Endothelial cell of umbilical vein (primary cell): ENCODE results near the gene PDLIM1. TPM values are rescaled to one million over a fixed set of nuclear protein-coding genes. Genes with fewer than 3 reads are reported as not detected.

Source experiments
- BruUV-seq: library from RNA; stranded (reverse); fragments of 400-500 nt; replicated peaks from 2 replicates; lab custom pipeline; 2021; lab: Mats Ljungman, UMichigan
- CTCF ChIA-PET: fragments of 300-600, 350-600 bp; sonication (Branson Sonifier 250); formaldehyde crosslinking; loops from one replicate; lab custom pipeline; 2021; ENCODE audit warnings: antibody characterized with exemption, inconsistent platforms; lab: Charles Lee
- POLR2A ChIA-PET: fragments of 300-600, 350-600 bp; sonication (Branson Sonifier 250); formaldehyde crosslinking; loops from one replicate; lab custom pipeline; 2021; ENCODE audit warnings: antibody characterized with exemption, inconsistent platforms; lab: Charles Lee
- DNase-seq: peaks from one replicate; pipeline ENCODE4 v3.0.0-alpha.2; 2011; ENCODE audit warnings: low read depth, low spot score
- FAIRE-seq: peaks from 2 replicates; lab custom pipeline; 2011; peaks lifted over from hg19 to GRCh38; lab: Jason Lieb, UNC
- H2AFZ ChIP-seq: 2 replicates; pipeline ENCODE4 v1.6.0; 2012; ENCODE audit warnings: low read depth, low read length, control low read depth, inconsistent platforms
- H3K27ac ChIP-seq: 2 replicates; pipeline ENCODE4 v1.5.1; 2011; ENCODE audit warnings: low read depth, mild to moderate bottlenecking, control low read depth, low read length, moderate library complexity; ENCODE audit not compliant: insufficient read depth
- H3K27me3 ChIP-seq, 2 experiments: 2 replicates each; pipeline versions ENCODE4 v1.6.0 to v1.6.1; 2011; ENCODE audit warnings: low read length in 2 of 2, mixed read lengths in 1 of 2; ENCODE audit not compliant: control insufficient read depth in 2 of 2, insufficient read depth in 2 of 2
- H3K36me3 ChIP-seq, 2 experiments: 2 replicates in 1 of 2; 3 replicates in 1 of 2; pipeline ENCODE4 v1.5.1; 2011; ENCODE audit warnings: low read length in 2 of 2, mild to moderate bottlenecking in 1 of 2, moderate library complexity in 1 of 2; ENCODE audit not compliant: control insufficient read depth in 2 of 2, insufficient read depth in 2 of 2; ENCODE audit errors: extremely low read depth in 1 of 2
- H3K4me1 ChIP-seq: 3 replicates; pipeline ENCODE4 v1.5.1; 2011; ENCODE audit warnings: mild to moderate bottlenecking, low read length; ENCODE audit not compliant: control insufficient read depth, insufficient read depth; ENCODE audit errors: extremely low read depth
- H3K4me2 ChIP-seq: 2 replicates; pipeline ENCODE4 v1.6.1; 2011; ENCODE audit warnings: low read length, control low read depth, mixed read lengths; ENCODE audit not compliant: insufficient read depth
- H3K4me3 ChIP-seq, 3 experiments: fragments of 200-600 bp in 1 of 3; sonication (generic), shearing (Covaris generic) in 1 of 3; replicated peaks in 1 of 3; 2 replicates each; pipeline ENCODE4 v1.5.1; 2011 to 2016; ENCODE audit warnings: control low read depth in 3 of 3, low read length in 3 of 3, mild to moderate bottlenecking in 2 of 3, inconsistent platforms in 1 of 3, low read depth in 1 of 3, moderate library complexity in 1 of 3; ENCODE audit not compliant: insufficient read depth in 1 of 3
- H3K79me2 ChIP-seq: 2 replicates; pipeline ENCODE4 v1.6.0; 2012; ENCODE audit warnings: low read length, inconsistent platforms; ENCODE audit not compliant: control insufficient read depth, insufficient read depth
- H3K9ac ChIP-seq: replicated peaks from 2 replicates; pipeline ENCODE3; 2011; ENCODE audit warnings: low read length, control low read depth; ENCODE audit not compliant: insufficient read depth; ENCODE audit errors: extremely low read depth
- H3K9me1 ChIP-seq: replicated peaks from 3 replicates; pipeline ENCODE4 v1.6.0; 2011; ENCODE audit warnings: mild to moderate bottlenecking, low read length; ENCODE audit not compliant: control insufficient read depth, insufficient read depth; ENCODE audit errors: extremely low read depth
- H3K9me3 ChIP-seq: replicated peaks from 2 replicates; pipeline ENCODE4 v1.5.1; 2012; ENCODE audit warnings: low read length, inconsistent platforms; ENCODE audit not compliant: control insufficient read depth, insufficient read depth
- H4K20me1 ChIP-seq: replicated peaks from 2 replicates; pipeline ENCODE3; 2011; ENCODE audit warnings: mild to moderate bottlenecking, low read length; ENCODE audit not compliant: control insufficient read depth, insufficient read depth; ENCODE audit errors: extremely low read depth
- EZH2 ChIP-seq: IDR thresholded peaks from 2 replicates; pipeline ENCODE4 v1.6.1; 2012; ENCODE audit warnings: borderline replicate concordance, low read depth, mild to moderate bottlenecking, moderate library complexity, low read length, inconsistent platforms; ENCODE audit not compliant: severe bottlenecking
- FOS ChIP-seq: IDR thresholded peaks from 2 replicates; pipeline ENCODE4 v1.6.1; 2011; ENCODE audit warnings: mild to moderate bottlenecking, low read length, moderate library complexity, borderline replicate concordance; ENCODE audit not compliant: insufficient read depth
- GATA2 ChIP-seq: IDR thresholded peaks from 2 replicates; pipeline ENCODE4 v1.7.0; 2011; ENCODE audit warnings: low read depth, mild to moderate bottlenecking, moderate library complexity, mixed read lengths, low read length; ENCODE audit not compliant: insufficient read length, insufficient read depth
- JUN ChIP-seq: IDR thresholded peaks from 2 replicates; pipeline ENCODE4 v1.6.1; 2011; ENCODE audit warnings: borderline replicate concordance, low read depth; ENCODE audit not compliant: insufficient read length, insufficient read depth
- MYC ChIP-seq: IDR thresholded peaks from one replicate; pipeline ENCODE4 v1.6.1; 2011; ENCODE audit warnings: mild to moderate bottlenecking, low read depth, low read length
- POLR2A ChIP-seq: IDR thresholded peaks from 2 replicates; pipeline ENCODE4 v1.6.1; 2012; ENCODE audit warnings: low read depth, mild to moderate bottlenecking, control low read depth, low read length
- POLR2AphosphoS5 ChIP-seq: IDR thresholded peaks from 2 replicates; pipeline ENCODE4 v1.6.1; 2012; ENCODE audit warnings: low read depth, mild to moderate bottlenecking, control low read depth, low read length, moderate library complexity; ENCODE audit not compliant: insufficient read depth
- dilution Hi-C: fragments of 300-500 bp; cut with MboI; formaldehyde crosslinking; loops from one replicate; pipeline ENCODE4 v1.15.0; 2019; ENCODE audit warnings: low sequenced_read_pairs; ENCODE audit not compliant: extremely low pct_ligation_motif_present
- intact Hi-C: fragments of 100-400 bp; cut with micrococcal nuclease; formaldehyde crosslinking; loops from one replicate; pipeline ENCODE4 v1.10.0; 2022
- polyA plus RNA-seq, 4 experiments: library from polyadenylated mRNA; depleted of rRNA in 3 of 4; stranded (reverse) in 3 of 4; unstranded in 1 of 4; fragments of >200 nt; gene quantifications; 2 replicates each; pipeline versions ENCODE4 v1.2.1 to v1.2.3, GENCODE V29; 2011 to 2012; ENCODE audit warnings: missing spikeins in 1 of 4
- total RNA-seq: library from RNA; stranded (reverse); gene quantifications from 2 replicates; pipeline ENCODE4 v1.2.3, GENCODE V29; 2021
- TF ChIP-seq, protein P1 (sequence below), 2 donors: IDR thresholded peaks; 1 replicate in 1 of 2; 2 replicates in 1 of 2; pipeline ENCODE4 v1.5.1; 2011; ENCODE audit warnings: low read length in 2 of 2, mild to moderate bottlenecking in 2 of 2, moderate library complexity in 2 of 2, control low read depth in 1 of 2, inconsistent platforms in 1 of 2, low read depth in 1 of 2; ENCODE audit not compliant: insufficient read depth in 1 of 2; ENCODE audit errors: extremely low read depth in 1 of 2
- TF ChIP-seq, protein P2 (sequence below): IDR thresholded peaks from 2 replicates; pipeline ENCODE4 v1.6.1; 2011; ENCODE audit not compliant: insufficient read depth, insufficient read length

Gene PDLIM1
- total and polyA plus RNA-seq, 2 donors (not counting 3 experiments of a cell fraction or from before 2014, with no cell fraction given): 91.1 to 122 TPM

DNA sequence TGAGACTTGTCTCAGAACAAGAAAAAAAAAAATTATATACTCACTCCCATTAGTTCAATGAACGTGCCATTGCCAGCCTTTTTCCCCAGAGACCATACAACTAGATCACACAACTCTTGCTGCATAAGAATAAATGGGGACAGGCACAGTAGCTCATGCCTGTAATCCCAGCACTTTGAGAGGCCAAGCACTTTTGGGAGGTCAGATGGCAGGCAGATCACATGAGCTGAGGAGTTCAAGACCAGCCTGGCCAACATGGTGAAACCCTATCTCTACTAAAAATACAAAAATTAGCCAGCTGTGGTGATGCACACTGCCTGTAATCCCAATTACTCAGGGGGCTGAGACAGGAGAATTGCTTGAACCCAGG lies 13.6 kb downstream of the PDLIM1 start:
- Histone ChIP-seq H3K79me2 (peaks cover 63% of the 10 kb centered on the region), H3K27me3 (no peaks in the 10 kb centered on the region), H3K9me3 (no peaks in the 10 kb centered on the region), H3K4me3 (no peak overlapping the region), H3K36me3 (no peaks in the 10 kb centered on the region), H3K27ac (no peak overlapping the region), H4K20me1 (no peaks in the 10 kb centered on the region), H3K9ac (no peak overlapping the region), H2AFZ (no peak overlapping the region), H3K9me1 (no peaks in the 10 kb centered on the region), H3K4me2 (no peak overlapping the region), H3K4me1 (peaks cover 20% of the 10 kb centered on the region)
- no peak for DNase-seq
- intact Hi-C loops: no loop called here
- ChIA-PET CTCF (interaction anchor here (1.4 to 3.6 kb wide), 4 partner anchors 11 to 88 kb away, joined by 3 to 16 read pairs (median 5); no protein-coding TSS in a partner anchor), POLR2A (no interaction called here)
- no peak for FAIRE-seq
- dilution Hi-C loops: no loop called here
- no TSS peak for BruUV-seq
- TF ChIP-seq POLR2AphosphoS5: no peak
- no peak for TF ChIP-seq GATA2
- no peak for TF ChIP-seq MYC

DNA sequence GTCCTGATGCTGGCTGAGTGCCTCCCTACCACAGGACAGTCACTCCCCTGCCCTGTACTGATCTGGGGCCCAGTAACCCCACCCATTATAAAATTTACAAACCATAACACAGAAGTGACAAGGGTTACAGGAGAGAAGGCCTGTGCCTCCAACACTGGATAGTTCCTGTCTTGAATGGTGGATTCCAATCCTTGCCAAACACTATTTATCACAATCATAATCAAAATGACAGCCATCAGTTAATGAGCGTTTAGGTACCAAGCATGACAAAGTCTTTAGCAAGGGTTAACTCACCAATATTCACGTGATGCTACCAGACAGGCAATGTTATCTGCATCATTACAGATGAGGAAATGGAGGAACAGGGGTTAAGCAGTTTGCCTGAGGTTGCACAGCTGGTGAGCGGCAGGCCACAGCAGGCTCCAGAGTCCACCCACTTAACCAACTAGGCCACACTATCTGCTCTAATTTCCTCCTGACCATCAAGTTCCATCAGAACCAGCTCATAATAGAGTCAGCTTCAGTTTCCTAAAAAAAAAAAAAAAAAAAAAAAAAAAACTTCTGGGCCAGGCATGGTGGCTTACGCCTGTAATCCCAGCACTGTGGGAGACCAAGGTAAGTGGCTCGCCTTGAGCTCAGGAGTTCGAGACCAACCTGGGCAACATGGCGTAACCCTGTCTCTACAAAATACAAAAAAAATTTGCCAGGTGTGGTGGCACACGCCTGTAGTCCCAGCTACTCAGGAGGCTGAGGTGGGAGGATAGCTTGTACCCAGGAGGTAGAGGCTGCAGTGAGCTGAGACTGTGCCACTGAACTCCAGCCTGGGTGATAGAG lies 14.2 kb downstream of the PDLIM1 start:
- Histone ChIP-seq H3K27me3 (no peaks in the 10 kb centered on the region), H3K27ac (no peak overlapping the region), H3K4me2 (no peak overlapping the region), H2AFZ (no peak overlapping the region), H3K79me2 (peaks cover 61% of the 10 kb centered on the region), H4K20me1 (no peaks in the 10 kb centered on the region), H3K9me1 (no peaks in the 10 kb centered on the region), H3K9me3 (no peaks in the 10 kb centered on the region), H3K36me3 (no peaks in the 10 kb centered on the region), H3K4me1 (peaks cover 20% of the 10 kb centered on the region), H3K4me3 (no peak overlapping the region), H3K9ac (no peak overlapping the region)
- FAIRE-seq: no peak
- CTCF ChIA-PET: interaction anchor here (1.2 to 3.6 kb wide), 5 partner anchors 12 to 89 kb away, joined by 4 to 16 read pairs (median 6); no protein-coding TSS in a partner anchor
- dilution Hi-C loops (no loop called here), intact Hi-C loops (no loop called here)
- TF ChIP-seq POLR2AphosphoS5 (no peak), JUN (no peak), POLR2A (no peak), EZH2 (no peak), FOS (no peak), GATA2 (no peak), MYC (no peak)
- TF ChIP-seq, protein P1, sequence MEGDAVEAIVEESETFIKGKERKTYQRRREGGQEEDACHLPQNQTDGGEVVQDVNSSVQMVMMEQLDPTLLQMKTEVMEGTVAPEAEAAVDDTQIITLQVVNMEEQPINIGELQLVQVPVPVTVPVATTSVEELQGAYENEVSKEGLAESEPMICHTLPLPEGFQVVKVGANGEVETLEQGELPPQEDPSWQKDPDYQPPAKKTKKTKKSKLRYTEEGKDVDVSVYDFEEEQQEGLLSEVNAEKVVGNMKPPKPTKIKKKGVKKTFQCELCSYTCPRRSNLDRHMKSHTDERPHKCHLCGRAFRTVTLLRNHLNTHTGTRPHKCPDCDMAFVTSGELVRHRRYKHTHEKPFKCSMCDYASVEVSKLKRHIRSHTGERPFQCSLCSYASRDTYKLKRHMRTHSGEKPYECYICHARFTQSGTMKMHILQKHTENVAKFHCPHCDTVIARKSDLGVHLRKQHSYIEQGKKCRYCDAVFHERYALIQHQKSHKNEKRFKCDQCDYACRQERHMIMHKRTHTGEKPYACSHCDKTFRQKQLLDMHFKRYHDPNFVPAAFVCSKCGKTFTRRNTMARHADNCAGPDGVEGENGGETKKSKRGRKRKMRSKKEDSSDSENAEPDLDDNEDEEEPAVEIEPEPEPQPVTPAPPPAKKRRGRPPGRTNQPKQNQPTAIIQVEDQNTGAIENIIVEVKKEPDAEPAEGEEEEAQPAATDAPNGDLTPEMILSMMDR (IDR thresholded peaks at IDR 0.05; ENCODE audit: extremely low read depth in 1 of 2, insufficient read depth in 1 of 2, low read depth in 1 of 2, low read length in 2 of 2): no peak
- TF ChIP-seq, protein P2, sequence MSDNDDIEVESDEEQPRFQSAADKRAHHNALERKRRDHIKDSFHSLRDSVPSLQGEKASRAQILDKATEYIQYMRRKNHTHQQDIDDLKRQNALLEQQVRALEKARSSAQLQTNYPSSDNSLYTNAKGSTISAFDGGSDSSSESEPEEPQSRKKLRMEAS: no peak
- BruUV-seq: no TSS peak
- no peak for DNase-seq
- POLR2A ChIA-PET: interaction anchor here (0.6 kb wide), 2 partner anchors 22 to 46 kb away, joined by 4 to 5 read pairs; no protein-coding TSS in a partner anchor
